Large intestine (tissue), 3 donors: ENCODE measurements around the gene GPR31. TPM values are rescaled to one million over a fixed set of nuclear protein-coding genes. Genes with fewer than 3 reads are reported as not detected.
A peak's percentile ranks its signal among the peaks of the same experiment; 100 is the strongest.

Experiments
- DNase-seq, 2 donors: peaks; one replicate each; pipeline versions ENCODE4 v3.0.0 to v3.0.0-alpha.2; 2013
- H3K27ac ChIP-seq: one replicate; pipeline ENCODE4 v1.5.1; 2013; ENCODE audit warnings: low read length
- H3K27me3 ChIP-seq: 2 replicates; pipeline ENCODE4 v1.6.1; 2013; ENCODE audit warnings: low read length; ENCODE audit not compliant: control insufficient read depth, insufficient read depth
- H3K36me3 ChIP-seq: 2 replicates; pipeline ENCODE4 v1.6.1; 2013; ENCODE audit warnings: low read length; ENCODE audit not compliant: control insufficient read depth, insufficient read depth
- H3K4me1 ChIP-seq: one replicate; pipeline ENCODE4 v1.6.1; 2013; ENCODE audit warnings: low read length; ENCODE audit not compliant: control insufficient read depth, insufficient read depth
- H3K4me3 ChIP-seq: one replicate; pipeline ENCODE4 v1.5.1; 2013; ENCODE audit warnings: low read length
- H3K9me3 ChIP-seq: one replicate; pipeline ENCODE4 v1.6.1; 2013; ENCODE audit warnings: mild to moderate bottlenecking, low read depth, low read length, moderate library complexity; ENCODE audit not compliant: control insufficient read depth
- WGBS: methylation state at CpG from one replicate; pipeline ENCODE4 v1.1.5; 2013; ENCODE audit warnings: low lambda C conversion rate; ENCODE audit not compliant: insufficient coverage; 5-methylcytosine and 5-hydroxymethylcytosine counted together
- polyA plus RNA-seq: library from polyadenylated mRNA; unstranded; fragments of 120-200 nt; gene quantifications from one replicate; pipeline ENCODE4 v1.2.1, GENCODE V29; 2013

GPR31 gene
- polyA plus RNA-seq, 1 donor = 0.36 TPM

GRCh38 chr6:167152862-167153261 is 4.9 kb downstream of the GPR31 start:
- no peaks in the 10 kb centered on the region for H3K27me3 ChIP-seq
- H3K4me1 ChIP-seq = no peaks in the 10 kb centered on the region
- WGBS = no CpG with 5 or more reads among the region's 9 CpGs
- DNase-seq = no peak
- no peaks in the 10 kb centered on the region for H3K36me3 ChIP-seq
- peaks cover 5% of the 10 kb centered on the region for H3K9me3 ChIP-seq
- H3K27ac ChIP-seq = no peak overlapping the region
- no peak overlapping the region for H3K4me3 ChIP-seq

DNA sequence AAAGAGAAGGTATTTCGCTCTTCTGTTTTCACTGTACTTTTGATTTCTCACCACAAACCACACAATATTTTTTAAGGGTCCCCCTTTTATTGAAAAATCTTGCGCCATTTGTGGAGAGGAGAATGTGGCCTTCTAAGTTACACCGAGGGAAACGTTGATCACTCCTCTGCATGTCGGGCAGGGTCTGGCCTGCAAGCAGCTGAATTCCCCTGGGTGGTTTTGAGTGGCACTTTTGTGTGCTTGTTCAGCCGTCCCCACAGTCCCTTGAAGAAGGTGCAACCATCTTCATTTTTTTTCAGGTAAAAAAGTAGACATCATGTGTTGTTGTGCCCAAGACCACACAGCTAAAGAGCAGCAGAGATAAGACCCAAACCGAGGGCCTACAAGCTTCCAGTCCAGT is 6.1 kb downstream of the GPR31 start:
- Histone ChIP-seq H3K36me3 (no peaks in the 10 kb centered on the region), H3K27me3 (peaks cover 8% of the 10 kb centered on the region), H3K4me1 (no peaks in the 10 kb centered on the region), H3K27ac (no peak overlapping the region), H3K9me3 (no peaks in the 10 kb centered on the region), H3K4me3 (no peak overlapping the region)
- no CpG with 5 or more reads among the region's 7 CpGs for whole genome bisulfite sequencing
- no peak for DNase-seq

GRCh38 chr6:167150941-167151549 is 6.7 kb downstream of the GPR31 start:
- Histone ChIP-seq H3K36me3 (no peaks in the 10 kb centered on the region), H3K4me1 (no peaks in the 10 kb centered on the region), H3K27me3 (peaks cover 8% of the 10 kb centered on the region), H3K4me3 (no peak overlapping the region), H3K27ac (no peak overlapping the region), H3K9me3 (no peaks in the 10 kb centered on the region)
- DNase-seq = no peak
- no CpG with 5 or more reads among the region's 6 CpGs for WGBS

DNA sequence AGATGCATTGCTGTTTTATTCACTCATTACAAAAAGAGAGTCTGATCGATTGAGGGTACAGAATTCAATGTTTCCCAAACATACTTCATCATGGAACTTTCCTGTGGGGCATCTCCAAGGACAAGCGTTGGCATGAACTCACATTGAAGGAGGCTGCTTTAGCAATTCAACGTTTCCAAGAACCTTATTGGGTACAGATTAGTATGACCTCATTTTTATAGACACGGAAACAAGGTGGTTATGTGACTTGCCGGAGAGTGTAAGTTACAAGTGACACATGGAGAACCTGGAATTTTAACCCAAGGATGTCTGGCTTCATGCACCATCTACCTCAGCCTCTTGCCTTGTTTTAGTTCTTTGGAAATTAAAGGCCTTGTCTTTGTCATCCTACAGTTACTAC is 8.8 kb downstream of the GPR31 start:
- Histone ChIP-seq H3K4me3 (no peak overlapping the region), H3K9me3 (peaks cover 2% of the 10 kb centered on the region), H3K27me3 (peaks cover 8% of the 10 kb centered on the region), H3K36me3 (no peaks in the 10 kb centered on the region), H3K27ac (no peak overlapping the region), H3K4me1 (no peaks in the 10 kb centered on the region)
- no peak for DNase-seq
- 67% methylated on average over 1 of the region's 5 CpGs for whole genome bisulfite sequencing

DNA sequence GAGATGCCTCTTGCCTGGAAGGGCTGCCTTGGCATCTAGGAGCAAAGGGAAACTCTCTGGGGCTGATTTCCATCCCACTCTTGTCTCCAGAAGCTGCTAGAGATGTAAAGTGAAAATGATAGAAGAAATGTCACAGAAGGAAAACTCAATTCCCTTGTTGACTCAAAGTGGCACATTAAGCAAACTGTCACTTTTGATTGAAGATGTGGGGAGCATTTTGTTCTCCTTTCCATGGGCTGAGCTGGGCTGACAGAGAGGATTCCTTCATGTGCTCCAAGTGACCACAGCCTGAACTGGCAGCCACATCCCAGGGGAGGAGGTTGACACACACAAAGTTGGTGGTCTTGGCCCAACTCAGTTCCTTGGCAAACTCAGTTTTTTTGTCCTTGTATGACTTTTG is 9.8 kb downstream of the GPR31 start:
- H3K9me3 ChIP-seq = peaks cover 2% of the 10 kb centered on the region
- H3K27me3 ChIP-seq = peaks cover 8% of the 10 kb centered on the region
- no peaks in the 10 kb centered on the region for H3K36me3 ChIP-seq
- no peaks in the 10 kb centered on the region for H3K4me1 ChIP-seq
- H3K27ac ChIP-seq = no peak overlapping the region
- DNase-seq = no peak
- H3K4me3 ChIP-seq = no peak overlapping the region

DNA sequence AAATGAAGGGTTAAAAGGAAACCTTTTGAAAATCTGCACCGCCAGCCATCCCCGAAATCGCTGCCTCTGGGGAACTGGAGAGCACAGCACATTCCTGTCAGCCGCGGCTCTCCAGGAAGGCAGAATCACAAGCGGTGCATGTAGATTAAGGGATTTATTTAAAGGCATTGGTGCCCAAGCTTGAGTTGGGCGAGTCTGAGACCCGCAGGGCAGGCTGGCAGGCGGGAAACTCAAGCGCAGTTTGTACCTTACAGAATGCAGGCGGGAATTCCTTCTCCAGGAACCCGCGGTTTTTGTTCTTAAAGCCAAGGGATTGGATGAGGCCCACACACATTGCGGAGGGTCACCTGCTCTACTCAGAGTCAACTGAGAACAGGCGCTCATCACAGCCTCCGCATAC is 10.8 kb downstream of the GPR31 start:
- WGBS = 30% methylated on average over 2 of the region's 16 CpGs
- Histone ChIP-seq H3K9me3 (peaks cover 2% of the 10 kb centered on the region), H3K36me3 (no peaks in the 10 kb centered on the region), H3K4me1 (peaks cover under 1% of the 10 kb centered on the region), H3K27ac (no peak overlapping the region), H3K4me3 (no peak overlapping the region), H3K27me3 (peaks cover 8% of the 10 kb centered on the region)
- no peak for DNase-seq

DNA sequence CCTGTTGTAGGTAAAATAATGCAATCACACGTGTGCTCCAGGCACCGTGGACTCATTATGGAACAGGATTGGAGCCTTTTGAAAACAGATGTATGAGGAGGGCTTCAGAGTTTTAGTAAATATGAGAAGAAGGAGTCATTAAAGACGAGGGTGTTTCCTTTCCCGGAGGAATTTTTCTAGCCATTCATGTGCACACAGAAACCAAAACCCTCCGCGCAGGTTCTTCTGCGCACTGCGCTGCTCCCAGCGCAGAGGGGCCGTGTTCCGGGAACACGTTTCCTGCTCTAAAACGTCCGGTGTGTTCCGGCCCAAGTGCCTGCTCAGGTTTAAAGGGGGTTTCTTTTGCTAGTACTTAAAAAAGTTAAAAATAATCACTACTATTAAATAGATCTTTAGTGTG is 11.6 kb downstream of the GPR31 start:
- DNase-seq = no peak
- no peak overlapping the region for H3K27ac ChIP-seq
- H3K4me1 ChIP-seq = peaks cover 9% of the 10 kb centered on the region
- H3K4me3 ChIP-seq = no peak overlapping the region
- H3K27me3 ChIP-seq = peaks cover 8% of the 10 kb centered on the region
- no peaks in the 10 kb centered on the region for H3K36me3 ChIP-seq
- H3K9me3 ChIP-seq = peaks cover 2% of the 10 kb centered on the region
- 90% methylated on average over 2 of the region's 15 CpGs for WGBS

DNA sequence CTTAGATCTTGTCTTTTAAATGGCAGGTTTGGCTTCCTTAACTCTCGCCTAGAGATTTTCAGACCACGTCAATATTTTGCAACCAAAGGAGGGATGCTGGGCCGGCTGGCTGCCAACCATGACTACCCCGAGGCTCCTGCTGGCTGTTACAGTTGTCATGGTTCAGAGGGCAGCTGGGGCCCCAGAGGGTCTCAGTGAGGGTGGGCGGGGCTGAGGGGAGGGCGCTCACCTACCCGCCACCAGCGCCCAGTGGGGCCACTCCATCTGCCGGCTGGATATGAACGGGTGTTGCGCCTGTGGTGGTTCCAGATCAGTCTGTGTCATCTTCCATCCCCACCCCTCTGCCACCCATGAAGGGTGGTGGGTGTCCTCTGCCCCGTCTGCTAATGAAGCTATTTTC is 12.3 kb downstream of the GPR31 start:
- Histone ChIP-seq H3K4me1 (peaks cover 16% of the 10 kb centered on the region), H3K36me3 (no peaks in the 10 kb centered on the region), H3K27me3 (peaks cover 8% of the 10 kb centered on the region), H3K27ac (no peak overlapping the region), H3K4me3 (no peak overlapping the region), H3K9me3 (peaks cover 2% of the 10 kb centered on the region)
- DNase-seq = no peak
- WGBS = no CpG with 5 or more reads among the region's 12 CpGs

- Histone ChIP-seq H3K27me3 (peaks cover 8% of the 10 kb centered on the region), H3K27ac (no peak overlapping the region), H3K4me1 (peaks cover 16% of the 10 kb centered on the region), H3K36me3 (no peaks in the 10 kb centered on the region), H3K4me3 (no peak overlapping the region), H3K9me3 (peaks cover 2% of the 10 kb centered on the region)
- no peak for DNase-seq
- no CpG with 5 or more reads among the region's 9 CpGs for WGBS
These were observed 14.7 kb downstream of the GPR31 start for GRCh38 chr6:167143041-167143440.

- no peak for DNase-seq
- no peak overlapping the region for H3K27ac ChIP-seq
- peaks cover 16% of the 10 kb centered on the region for H3K4me1 ChIP-seq
- H3K36me3 ChIP-seq = no peaks in the 10 kb centered on the region
- H3K27me3 ChIP-seq = peaks cover 7% of the 10 kb centered on the region
- peaks cover 2% of the 10 kb centered on the region for H3K9me3 ChIP-seq
- H3K4me3 ChIP-seq = no peak overlapping the region
- WGBS = 83% methylated on average over 2 of the region's 4 CpGs
These were observed 15.4 kb downstream of the GPR31 start for GRCh38 chr6:167142433-167142761.

GRCh38 chr6:167141667-167142432 is 15.9 kb downstream of the GPR31 start:
- Histone ChIP-seq H3K27ac (no peak overlapping the region), H3K9me3 (peaks cover 2% of the 10 kb centered on the region), H3K36me3 (peaks cover 3% of the 10 kb centered on the region), H3K27me3 (peaks cover 2% of the 10 kb centered on the region), H3K4me1 (peaks cover 16% of the 10 kb centered on the region), H3K4me3 (no peak overlapping the region)
- no CpG with 5 or more reads among the region's 18 CpGs for WGBS
- DNase-seq = peak; percentile 48 to 60
